Neural cell (in vitro differentiated cells): ENCODE results near the gene CADM1.

Experiments
- EZH2 ChIP-seq: fragments of 200-600, 300-800 bp; shearing (Covaris generic), sonication (generic); IDR thresholded peaks from 2 replicates; pipeline ENCODE4 v1.6.1; 2014; ENCODE audit warnings: antibody characterized with exemption, low read length, borderline replicate concordance, mild to moderate bottlenecking; ENCODE audit not compliant: insufficient read depth, poor library complexity, severe bottlenecking
- POLR2AphosphoS5 ChIP-seq: IDR thresholded peaks from 2 replicates; pipeline ENCODE4 v1.6.1; 2012
- RAD21 ChIP-seq: fragments of 450-650 bp; conservative IDR thresholded peaks from 2 replicates; pipeline ENCODE4 v1.6.1; 2014; ENCODE audit warnings: antibody characterized with exemption, mild to moderate bottlenecking, moderate library complexity
- SMC3 ChIP-seq: fragments of 450-650 bp; conservative IDR thresholded peaks from 2 replicates; pipeline ENCODE4 v1.6.1; 2014; ENCODE audit warnings: antibody characterized with exemption, mild to moderate bottlenecking, moderate library complexity; ENCODE audit not compliant: poor library complexity
- TAF1 ChIP-seq: IDR thresholded peaks from 2 replicates; pipeline ENCODE4 v1.6.1; 2012; ENCODE audit warnings: low read depth
- TF ChIP-seq, protein P1 (sequence below): fragments of 450-650 bp; IDR thresholded peaks from 2 replicates; pipeline ENCODE4 v1.5.1; 2014; ENCODE audit warnings: antibody characterized with exemption, mild to moderate bottlenecking, moderate library complexity; ENCODE audit not compliant: poor library complexity, severe bottlenecking

DNA sequence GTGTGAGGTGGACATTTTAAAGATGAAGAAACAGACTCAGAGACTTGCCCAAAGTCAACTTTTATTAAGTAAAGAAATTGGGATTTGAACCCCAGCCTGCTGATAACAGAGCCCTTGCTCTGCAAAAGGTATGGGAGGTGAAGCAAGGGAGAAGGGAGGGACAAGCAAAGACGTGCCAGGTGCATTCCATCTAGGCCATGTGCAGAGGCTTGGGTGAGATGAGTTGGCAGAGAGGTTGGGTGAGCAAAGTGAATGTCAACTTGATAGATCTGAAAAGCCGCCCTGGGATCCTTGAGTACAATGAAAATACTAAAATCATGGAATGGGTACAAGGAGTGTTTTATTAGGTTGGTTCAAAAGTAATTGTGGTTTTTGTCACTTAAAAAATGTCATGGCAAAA is 341.3 kb downstream of the CADM1 start:
- no peak for TF ChIP-seq EZH2
- TF ChIP-seq, protein P1, sequence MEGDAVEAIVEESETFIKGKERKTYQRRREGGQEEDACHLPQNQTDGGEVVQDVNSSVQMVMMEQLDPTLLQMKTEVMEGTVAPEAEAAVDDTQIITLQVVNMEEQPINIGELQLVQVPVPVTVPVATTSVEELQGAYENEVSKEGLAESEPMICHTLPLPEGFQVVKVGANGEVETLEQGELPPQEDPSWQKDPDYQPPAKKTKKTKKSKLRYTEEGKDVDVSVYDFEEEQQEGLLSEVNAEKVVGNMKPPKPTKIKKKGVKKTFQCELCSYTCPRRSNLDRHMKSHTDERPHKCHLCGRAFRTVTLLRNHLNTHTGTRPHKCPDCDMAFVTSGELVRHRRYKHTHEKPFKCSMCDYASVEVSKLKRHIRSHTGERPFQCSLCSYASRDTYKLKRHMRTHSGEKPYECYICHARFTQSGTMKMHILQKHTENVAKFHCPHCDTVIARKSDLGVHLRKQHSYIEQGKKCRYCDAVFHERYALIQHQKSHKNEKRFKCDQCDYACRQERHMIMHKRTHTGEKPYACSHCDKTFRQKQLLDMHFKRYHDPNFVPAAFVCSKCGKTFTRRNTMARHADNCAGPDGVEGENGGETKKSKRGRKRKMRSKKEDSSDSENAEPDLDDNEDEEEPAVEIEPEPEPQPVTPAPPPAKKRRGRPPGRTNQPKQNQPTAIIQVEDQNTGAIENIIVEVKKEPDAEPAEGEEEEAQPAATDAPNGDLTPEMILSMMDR, result no peak
- no peak for TF ChIP-seq TAF1
- TF ChIP-seq POLR2AphosphoS5, result no peak
- TF ChIP-seq SMC3, result no peak
- no peak for TF ChIP-seq RAD21
